Measurements from ENCODE around the gene ABCC4.

The ABCC4 gene

DNA sequence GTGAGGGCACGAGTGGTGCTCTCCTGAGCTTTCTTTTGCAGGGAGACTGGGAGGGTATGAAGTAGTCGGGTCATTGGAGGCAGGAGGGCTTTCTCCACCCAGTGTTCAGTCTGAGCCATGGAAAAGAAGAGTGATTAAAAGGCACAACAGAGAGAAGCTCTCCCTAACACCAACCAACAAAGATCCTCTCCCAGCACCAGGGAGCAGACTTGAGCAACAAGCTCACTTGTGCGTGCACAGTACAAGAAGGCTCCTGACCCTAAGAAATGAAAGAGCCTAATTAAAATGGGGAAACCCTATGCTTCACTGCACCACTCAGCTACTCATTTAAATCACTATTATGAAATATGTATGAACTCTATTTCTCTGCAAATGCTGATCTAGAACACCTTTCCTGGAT lies 312.6 kb downstream of the ABCC4 start:
- no peak overlapping the region for H3K9ac ChIP-seq (ENCODE audit: insufficient read length)
- TF ChIP-seq FOXP2 (optimal IDR thresholded peaks at IDR 0.05; ENCODE audit: control extremely low read depth, extremely low read length, insufficient read depth): no peak
- no peak for TF ChIP-seq POLR2AphosphoS5 (IDR thresholded peaks at IDR 0.05; ENCODE audit: borderline replicate concordance, low read depth, low read length)
- no peak for TF ChIP-seq EZH2 (IDR thresholded peaks at IDR 0.05)
- no peak overlapping the region for H3K27ac ChIP-seq
- no peaks in the 10 kb centered on the region for H3K9me3 ChIP-seq (ENCODE audit: low read depth, low read length)
- H3K36me3 ChIP-seq (ENCODE audit: insufficient read depth, low read length): no peaks in the 10 kb centered on the region
- no peak overlapping the region for H3K4me3 ChIP-seq
- no peak for DNase-seq (ENCODE audit: low read depth, low spot score)

GRCh38 chr13:94987869-94988268 lies 313.4 kb downstream of the ABCC4 start:
- H3K9me3 ChIP-seq (ENCODE audit: low read depth, low read length): no peaks in the 10 kb centered on the region
- DNase-seq (ENCODE audit: low read depth, low spot score): no peak
- no peak overlapping the region for H3K27ac ChIP-seq
- no peak overlapping the region for H3K9ac ChIP-seq (ENCODE audit: insufficient read length)
- TF ChIP-seq EZH2 (IDR thresholded peaks at IDR 0.05): no peak
- TF ChIP-seq POLR2AphosphoS5 (IDR thresholded peaks at IDR 0.05; ENCODE audit: borderline replicate concordance, low read depth, low read length): no peak
- TF ChIP-seq FOXP2 (optimal IDR thresholded peaks at IDR 0.05; ENCODE audit: control extremely low read depth, extremely low read length, insufficient read depth): no peak
- no peaks in the 10 kb centered on the region for H3K36me3 ChIP-seq (ENCODE audit: insufficient read depth, low read length)
- no peak overlapping the region for H3K4me3 ChIP-seq

DNA sequence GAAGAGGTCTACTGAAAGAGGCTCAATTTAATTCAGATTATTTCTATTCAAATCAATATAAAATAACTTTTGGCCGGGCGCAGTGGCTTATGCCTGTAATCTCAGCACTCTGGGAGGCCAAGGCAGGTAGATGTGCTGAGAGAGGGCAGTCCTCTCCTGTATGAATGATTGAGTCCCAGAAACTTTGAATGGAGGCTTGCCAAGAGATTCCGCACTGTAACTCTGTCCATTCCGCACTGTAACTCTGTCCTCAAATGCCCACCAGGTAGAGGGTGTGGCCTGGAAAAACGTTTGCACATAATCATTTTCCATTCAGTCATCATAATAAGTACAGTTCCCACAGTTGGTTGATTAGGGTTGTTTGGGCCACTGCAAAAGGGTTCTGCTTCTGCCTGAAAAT lies 314.2 kb downstream of the ABCC4 start:
- TF ChIP-seq FOXP2 (optimal IDR thresholded peaks at IDR 0.05; ENCODE audit: control extremely low read depth, extremely low read length, insufficient read depth) (no peak), EZH2 (IDR thresholded peaks at IDR 0.05) (no peak), POLR2AphosphoS5 (IDR thresholded peaks at IDR 0.05; ENCODE audit: borderline replicate concordance, low read depth, low read length) (no peak)

GRCh38 chr13:94984958-94985357 lies 316.3 kb downstream of the ABCC4 start:
- no peak overlapping the region; the same call in 1 of the 2 replicates for H3K27ac ChIP-seq
- TF ChIP-seq EZH2 (IDR thresholded peaks at IDR 0.05) (no peak), POLR2AphosphoS5 (IDR thresholded peaks at IDR 0.05; ENCODE audit: borderline replicate concordance, low read depth, low read length) (no peak), FOXP2 (optimal IDR thresholded peaks at IDR 0.05; ENCODE audit: control extremely low read depth, extremely low read length, insufficient read depth) (peak; percentile 73)
- H3K9ac ChIP-seq (ENCODE audit: insufficient read length): no peak overlapping the region
- no peaks in the 10 kb centered on the region for H3K36me3 ChIP-seq (ENCODE audit: insufficient read depth, low read length)
- DNase-seq (ENCODE audit: low read depth, low spot score): peak; percentile 58
- no peak overlapping the region for H3K4me3 ChIP-seq
- H3K9me3 ChIP-seq (ENCODE audit: low read depth, low read length): no peaks in the 10 kb centered on the region

More for the DNA sequence above, 314.2 kb downstream of the ABCC4 start:
- Histone ChIP-seq H3K27ac (no peak overlapping the region), H3K9me3 (ENCODE audit: low read depth, low read length) (no peaks in the 10 kb centered on the region), H3K36me3 (ENCODE audit: insufficient read depth, low read length) (no peaks in the 10 kb centered on the region), H3K4me3 (no peak overlapping the region), H3K9ac (ENCODE audit: insufficient read length) (no peak overlapping the region)
- DNase-seq (ENCODE audit: low read depth, low spot score): no peak

DNA sequence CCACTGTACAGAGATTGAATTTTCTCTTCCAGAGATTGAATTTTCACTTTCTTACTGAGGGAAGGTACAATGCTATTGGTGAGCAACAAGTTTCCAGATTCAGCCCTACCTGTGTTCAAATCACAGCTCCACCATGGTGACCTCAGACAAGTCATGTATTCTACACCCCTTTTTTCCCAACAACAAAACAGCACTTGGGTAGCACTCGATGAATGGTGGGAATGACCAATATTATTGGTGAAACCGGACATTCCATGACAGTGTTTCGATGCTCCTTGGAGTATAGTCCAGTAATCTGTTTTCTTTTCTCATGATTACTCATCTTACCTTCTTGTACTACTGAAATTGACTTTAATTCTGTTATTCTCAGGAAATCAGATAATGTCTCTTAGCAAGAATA lies 322.7 kb downstream of the ABCC4 start:
- TF ChIP-seq EZH2 (IDR thresholded peaks at IDR 0.05) (no peak), FOXP2 (optimal IDR thresholded peaks at IDR 0.05; ENCODE audit: control extremely low read depth, extremely low read length, insufficient read depth) (no peak), POLR2AphosphoS5 (IDR thresholded peaks at IDR 0.05; ENCODE audit: borderline replicate concordance, low read depth, low read length) (no peak)
- Histone ChIP-seq H3K36me3 (ENCODE audit: insufficient read depth, low read length) (no peaks in the 10 kb centered on the region), H3K27ac (no peak overlapping the region), H3K9me3 (ENCODE audit: low read depth, low read length) (no peaks in the 10 kb centered on the region), H3K9ac (ENCODE audit: insufficient read length) (no peak overlapping the region), H3K4me3 (no peak overlapping the region)
- DNase-seq (ENCODE audit: low read depth, low spot score): no peak

GRCh38 chr13:94974015-94974951 lies 327.0 kb downstream of the ABCC4 start:
- TF ChIP-seq EZH2 (IDR thresholded peaks at IDR 0.05) (no peak), FOXP2 (optimal IDR thresholded peaks at IDR 0.05; ENCODE audit: control extremely low read depth, extremely low read length, insufficient read depth) (no peak), POLR2AphosphoS5 (IDR thresholded peaks at IDR 0.05; ENCODE audit: borderline replicate concordance, low read depth, low read length) (no peak)
- no peaks in the 10 kb centered on the region for H3K9me3 ChIP-seq (ENCODE audit: low read depth, low read length)
- no peaks in the 10 kb centered on the region for H3K36me3 ChIP-seq (ENCODE audit: insufficient read depth, low read length)
- no peak overlapping the region for H3K4me3 ChIP-seq
- no peak overlapping the region for H3K27ac ChIP-seq
- no peak overlapping the region for H3K9ac ChIP-seq (ENCODE audit: insufficient read length)
- no peak for DNase-seq (ENCODE audit: low read depth, low spot score)

DNA sequence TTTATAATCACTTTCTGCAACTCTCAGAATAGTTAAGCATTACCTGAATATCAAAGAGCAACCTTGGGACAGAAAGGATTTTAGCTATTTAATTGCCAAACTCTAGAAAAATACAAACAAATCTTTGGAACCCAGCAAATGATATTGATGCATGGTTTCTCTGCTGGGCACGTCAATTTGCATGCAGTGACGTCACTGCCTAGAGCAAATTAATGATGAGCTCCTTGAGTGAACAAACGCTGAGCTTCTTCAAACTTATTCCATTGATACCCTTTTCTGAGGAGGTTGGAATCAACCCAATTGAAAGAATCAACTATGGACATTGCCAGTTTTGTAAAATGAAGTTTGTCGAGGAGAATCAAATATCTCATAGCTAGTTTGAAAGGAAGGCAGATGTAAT lies 329.0 kb downstream of the ABCC4 start:
- H3K27ac ChIP-seq: no peak overlapping the region
- TF ChIP-seq POLR2AphosphoS5 (IDR thresholded peaks at IDR 0.05; ENCODE audit: borderline replicate concordance, low read depth, low read length) (no peak), FOXP2 (optimal IDR thresholded peaks at IDR 0.05; ENCODE audit: control extremely low read depth, extremely low read length, insufficient read depth) (no peak), EZH2 (IDR thresholded peaks at IDR 0.05) (no peak)
- H3K9me3 ChIP-seq (ENCODE audit: low read depth, low read length): no peaks in the 10 kb centered on the region
- no peak for DNase-seq (ENCODE audit: low read depth, low spot score)
- H3K9ac ChIP-seq (ENCODE audit: insufficient read length): no peak overlapping the region
- H3K4me3 ChIP-seq: no peak overlapping the region
- no peaks in the 10 kb centered on the region for H3K36me3 ChIP-seq (ENCODE audit: insufficient read depth, low read length)

Data from SK-N-MC (cell line).